Left renal cortex interstitium (tissue), 4 donors: ENCODE measurements around the gene ADCK2. TPM values are rescaled to one million over a fixed set of nuclear protein-coding genes. Genes with fewer than 3 reads are reported as not detected.
"Not testable (repeated sequence)": the region's sequence is repeated elsewhere in the genome, so short reads cannot be mapped to it uniquely, and the experiment has no call there.

ENCODE experiments used
- DNase-seq, 4 donors: peaks; one replicate each; pipeline ENCODE4 v3.0.0-alpha.2; 2013; ENCODE audit warnings: low read depth in 4 of 4, low spot score in 2 of 4, missing footprints in 1 of 4
- polyA plus RNA-seq, 4 donors: library from polyadenylated mRNA; unstranded; fragments of 120-200 nt; gene quantifications; one replicate each; pipeline ENCODE4 v1.2.1, GENCODE V29; 2013; ENCODE audit not compliant: insufficient read length in 4 of 4

ADCK2 gene
- polyA plus RNA-seq, 4 donors = 22.0 to 27.7 (median 26.2) TPM

DNA sequence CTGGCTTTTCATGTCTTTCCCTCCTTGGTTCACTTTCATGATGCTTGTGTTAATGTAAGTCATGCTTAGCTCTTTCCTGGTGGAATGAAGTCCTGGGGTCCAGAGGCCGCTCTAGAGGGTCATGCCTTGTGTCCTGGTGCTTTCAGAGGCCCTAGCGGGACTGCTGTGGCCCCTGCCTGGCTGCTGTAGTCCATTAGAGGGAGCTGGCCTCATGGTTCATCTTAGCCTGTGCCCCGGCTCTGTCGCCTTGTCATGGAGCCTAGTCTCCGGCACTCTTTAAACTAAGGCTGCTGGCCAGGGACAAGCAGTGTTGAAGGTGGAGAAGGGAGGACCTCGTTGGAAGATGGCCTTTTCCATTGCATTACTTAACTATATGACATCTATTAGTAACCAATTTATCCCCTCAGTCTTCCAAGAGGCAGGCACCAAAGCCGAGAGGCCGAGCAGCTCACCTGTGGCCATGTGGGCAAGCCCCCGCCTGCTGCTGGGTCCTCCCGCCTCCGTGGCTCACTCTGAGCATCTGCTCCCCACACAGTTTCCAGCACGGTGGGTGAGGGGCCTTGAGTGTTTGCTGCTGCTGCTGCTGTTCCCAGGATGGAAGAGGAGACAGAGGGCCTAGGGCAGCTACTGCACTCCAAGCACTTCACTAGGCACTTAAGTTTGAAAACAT is 18.8 kb downstream of the ADCK2 start:
- DNase-seq = no peak

GRCh38 chr7:140693849-140694248 is 21.1 kb downstream of the ADCK2 start:
- DNase-seq = not testable (repeated sequence)

- no peak for DNase-seq
These were observed 21.8 kb downstream of the ADCK2 start for GRCh38 chr7:140694592-140694991.

- DNase-seq = no peak
These were observed 22.6 kb downstream of the ADCK2 start for GRCh38 chr7:140695381-140695780.

DNA sequence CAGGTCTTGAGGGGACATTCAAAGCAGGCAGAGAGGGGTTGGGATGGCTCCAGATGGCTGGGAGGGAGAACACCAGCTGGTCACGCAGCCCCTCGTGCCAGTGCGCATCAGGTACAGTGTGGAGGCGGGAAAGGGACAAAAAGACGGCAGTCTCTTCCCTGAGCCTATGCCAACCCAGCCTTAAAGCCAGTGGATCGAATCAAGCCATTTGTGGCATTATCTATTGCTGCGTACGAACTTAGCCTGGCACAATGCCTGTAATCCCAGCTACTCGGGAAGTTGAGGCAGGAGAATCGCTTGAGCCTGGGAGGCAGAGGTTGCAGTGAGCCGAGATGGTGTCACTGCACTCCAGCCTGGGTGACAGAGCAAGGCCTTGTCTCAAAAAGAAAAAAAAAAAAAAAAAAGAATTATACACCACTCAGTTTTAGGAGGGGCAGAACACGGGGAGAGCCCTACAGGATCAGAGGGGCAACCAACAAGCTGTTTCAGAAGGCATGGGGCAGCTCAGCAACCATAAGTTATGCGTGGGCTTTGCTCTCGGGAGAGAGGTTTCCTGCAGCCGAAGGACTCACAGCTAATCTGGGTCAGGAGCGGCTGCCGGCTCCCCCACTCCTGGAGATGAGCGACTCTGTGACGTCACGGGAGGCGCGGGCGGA is 23.4 kb downstream of the ADCK2 start:
- DNase-seq = peak in 2 of 4 donors; percentile 87 to 93

GRCh38 chr7:140696680-140697446 is 24.1 kb downstream of the ADCK2 start, which contains the start of gene NDUFB2:
Gene NDUFB2, plus strand, starts transcription at chr7:140696708. Its CDS starts 37 bp downstream, at chr7:140696745.
- peak; percentile 81 to 92 (median 84) for DNase-seq

- DNase-seq = no peak
These were observed 24.9 kb downstream of the ADCK2 start for GRCh38 chr7:140697447-140698143.

DNA sequence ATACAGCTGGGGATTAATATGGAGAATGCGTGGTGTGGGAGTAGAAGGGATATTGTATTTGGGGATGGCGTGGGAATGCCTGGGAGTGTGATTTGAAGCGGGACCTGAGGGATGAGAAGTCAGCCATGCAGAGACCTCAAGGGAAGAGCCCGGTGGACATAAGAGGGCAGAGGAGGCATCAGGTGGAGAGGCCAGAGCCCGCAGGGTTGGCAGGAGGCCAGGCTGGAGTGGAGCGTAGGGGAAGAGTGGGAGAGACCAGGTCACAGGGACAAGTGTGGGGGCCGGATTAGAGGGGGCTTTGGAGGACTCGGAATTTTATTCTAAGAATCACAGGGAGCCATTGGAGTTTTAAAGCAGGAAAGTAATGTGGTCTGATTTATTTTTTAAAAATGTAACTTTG is 25.7 kb downstream of the ADCK2 start:
- DNase-seq = no peak

- DNase-seq = no peak
These were observed 30.0 kb downstream of the ADCK2 start for GRCh38 chr7:140702774-140703173.

GRCh38 chr7:140704205-140704604 is 31.5 kb downstream of the ADCK2 start:
- DNase-seq = no peak

DNA sequence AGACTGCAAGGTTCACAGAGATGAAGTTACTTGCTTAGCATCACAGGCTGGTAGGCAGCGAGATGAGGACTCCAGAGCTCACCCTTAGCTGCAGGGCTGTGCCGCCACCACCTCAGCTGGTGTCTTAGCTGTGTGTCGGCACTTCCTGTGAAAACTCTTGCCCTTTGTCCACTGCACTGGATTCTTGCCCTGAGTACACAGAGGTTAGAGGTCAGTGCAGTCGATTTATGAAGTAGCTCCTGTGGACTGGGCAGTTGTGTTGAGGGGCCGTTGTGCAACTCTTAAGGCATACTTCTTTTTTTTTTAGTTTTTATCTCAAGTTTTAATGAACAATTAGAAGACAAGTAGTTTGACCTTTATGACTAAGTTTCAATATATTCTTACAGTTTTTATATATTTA is 34.4 kb downstream of the ADCK2 start:
- no peak for DNase-seq

DNA sequence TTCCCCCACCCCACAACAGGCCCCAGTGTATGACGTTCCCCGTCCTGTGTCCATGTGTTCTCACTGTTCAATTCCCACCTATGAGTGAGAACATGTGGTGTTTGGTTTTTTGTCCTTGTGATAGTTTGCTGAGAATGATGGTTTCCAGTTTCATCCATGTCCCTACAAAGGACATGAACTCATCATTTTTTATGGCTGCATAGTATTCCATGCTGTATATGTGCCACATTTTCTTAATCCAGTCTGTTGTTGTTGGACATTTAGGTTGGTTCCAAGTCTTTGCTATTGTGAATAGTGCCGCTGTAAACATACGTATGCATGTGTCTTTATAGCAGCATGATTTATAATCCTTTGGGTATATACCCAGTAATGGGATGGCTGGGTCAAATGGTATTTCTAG is 36.0 kb downstream of the ADCK2 start:
- DNase-seq = not testable (repeated sequence)

- not testable (repeated sequence) for DNase-seq
These were observed 39.6 kb downstream of the ADCK2 start for GRCh38 chr7:140712392-140712791.

- DNase-seq = no peak
These were observed 41.7 kb downstream of the ADCK2 start for GRCh38 chr7:140714331-140715040.

DNA sequence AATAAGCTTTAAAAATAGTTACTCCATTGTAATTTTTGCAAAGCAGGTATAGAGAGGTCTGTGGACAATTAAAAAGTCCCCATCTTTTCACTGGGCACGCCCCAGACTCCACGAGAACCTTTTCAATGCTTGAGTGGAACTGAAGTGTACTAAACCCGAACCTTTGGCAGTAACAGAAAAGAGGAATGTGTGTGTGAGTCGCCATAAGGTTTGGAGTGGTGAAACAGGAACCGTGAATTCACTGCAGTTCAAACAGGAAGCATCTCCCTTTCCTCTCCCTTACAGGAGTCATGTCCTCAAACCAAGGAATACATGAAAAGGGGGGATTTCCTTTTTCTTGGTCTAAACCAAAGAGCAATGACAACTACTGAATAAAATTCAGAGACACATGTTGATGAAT is 47.0 kb downstream of the ADCK2 start:
- DNase-seq = no peak

DNA sequence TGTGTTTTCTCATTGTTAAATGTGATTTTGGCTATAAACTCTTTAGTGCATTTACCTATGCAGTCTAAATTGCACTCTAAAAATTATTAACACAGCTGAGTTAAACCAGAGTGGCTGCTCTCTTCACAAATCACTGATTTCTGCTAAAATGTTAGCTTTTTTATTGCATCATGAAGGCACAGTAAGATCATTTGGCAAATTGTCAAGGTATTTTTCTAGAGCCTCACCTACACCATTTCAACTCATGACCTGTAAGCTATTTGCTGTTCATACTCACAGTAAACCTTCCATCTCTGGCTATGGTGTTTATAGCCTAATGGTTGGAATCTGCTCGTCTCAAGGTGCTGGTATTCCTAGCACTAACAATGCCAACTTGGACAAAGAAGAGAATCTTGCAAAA is 49.5 kb downstream of the ADCK2 start:
- DNase-seq = no peak

GRCh38 chr7:140723006-140723405 is 50.3 kb downstream of the ADCK2 start:
- no peak for DNase-seq

- DNase-seq = no peak
These were observed 50.8 kb downstream of the ADCK2 start for GRCh38 chr7:140723574-140723973.

DNA sequence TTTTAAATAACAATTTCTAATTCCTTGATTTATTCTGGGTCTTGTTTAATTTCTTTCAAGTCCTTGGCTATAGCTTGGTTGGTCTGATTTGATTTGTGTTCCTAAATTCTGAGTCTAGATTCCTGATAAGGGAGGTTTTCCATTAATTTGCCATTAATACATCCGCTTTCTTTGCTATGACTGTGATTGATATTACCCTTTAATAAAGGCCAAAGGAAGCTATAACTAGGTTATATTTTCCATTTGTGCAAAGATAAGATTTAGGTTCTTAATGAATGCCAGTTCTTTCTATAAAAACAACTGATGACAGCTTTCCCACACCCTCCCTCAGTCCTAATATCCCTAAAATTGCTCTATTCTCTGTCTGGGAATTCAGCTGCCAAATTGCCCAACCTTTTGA is 52.0 kb downstream of the ADCK2 start:
- no peak for DNase-seq

DNA sequence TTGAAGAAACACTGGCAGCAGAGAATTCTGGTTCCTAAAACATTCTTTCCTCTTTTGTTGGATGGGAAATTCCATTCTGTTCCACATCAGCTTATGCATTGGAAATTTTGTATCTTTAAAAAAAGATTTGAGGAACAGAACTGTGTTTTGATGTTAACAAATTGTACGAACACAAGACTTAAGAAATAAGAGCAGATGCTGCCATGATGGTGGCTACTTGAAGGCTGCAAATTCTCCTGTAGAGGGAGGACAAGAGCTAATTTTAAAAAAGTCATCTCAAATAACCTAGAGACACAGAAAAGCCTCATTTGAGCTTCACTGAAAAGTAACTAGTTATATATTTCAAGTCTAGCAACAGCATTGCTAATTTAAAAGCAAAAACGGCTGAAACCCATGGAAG is 53.5 kb downstream of the ADCK2 start:
- DNase-seq = no peak
